ACHN (cell line): ENCODE results near the gene KCNMB1.

Source experiments
- DNase-seq: peaks from one replicate; pipeline ENCODE4 v3.0.0-alpha.2; 2015
- in situ Hi-C: cut with HindIII; loops from 2 replicates; pipeline ENCODE4 v1.10.0; 2017; ENCODE audit warnings: low sequenced_read_pairs, low pct_ligation_motif_present, low pct_unique_long_range_greater_than_20kb

Gene KCNMB1

DNA sequence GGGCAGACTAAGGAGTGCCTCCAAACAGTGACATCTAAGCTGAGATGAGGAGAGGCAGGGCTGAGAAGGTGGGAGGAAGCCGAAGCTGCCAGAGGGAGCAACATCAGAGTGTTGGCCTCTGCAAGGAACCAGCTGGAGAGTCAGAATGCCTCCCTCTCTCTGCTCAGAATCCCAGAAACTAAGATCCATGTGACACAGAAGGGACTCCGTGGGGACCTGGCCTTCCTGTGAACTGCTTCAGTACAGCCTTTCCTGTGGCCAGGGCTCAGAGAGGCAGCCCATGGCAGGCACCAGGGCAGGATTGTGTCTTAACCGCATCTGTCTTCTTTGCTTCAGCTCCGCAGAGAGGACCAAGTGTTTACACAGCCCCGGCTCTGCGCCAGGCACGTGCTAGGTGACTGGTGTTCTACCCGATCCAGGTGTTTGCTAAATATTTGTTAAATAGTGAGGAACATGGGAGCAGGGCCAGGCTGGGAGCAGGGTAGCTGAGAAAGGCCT is 33.5 kb downstream of the KCNMB1 start:
- DNase-seq = no peak
- in situ Hi-C loops = no loop called here

DNA sequence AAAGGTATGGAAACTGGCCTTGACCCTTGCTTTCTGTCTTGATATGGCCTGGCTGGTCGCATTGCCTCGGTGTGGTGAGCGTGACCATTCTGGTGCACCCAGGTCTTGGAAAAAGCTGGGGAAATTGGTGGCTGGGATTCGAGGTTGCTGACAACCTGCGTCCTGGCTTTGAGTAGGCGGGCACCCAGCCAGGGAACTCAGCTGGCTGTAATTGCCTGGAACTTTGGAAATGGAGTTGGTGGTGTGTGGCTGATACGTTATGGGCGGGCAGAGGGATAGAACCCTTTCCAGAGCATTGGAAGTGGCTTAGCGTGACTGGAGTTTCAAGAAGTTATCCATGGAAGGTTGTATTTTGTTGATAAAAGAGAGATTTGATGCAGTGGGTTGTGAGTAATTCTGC is 35.2 kb downstream of the KCNMB1 start:
- in situ Hi-C loops = no loop called here
- DNase-seq = no peak

DNA sequence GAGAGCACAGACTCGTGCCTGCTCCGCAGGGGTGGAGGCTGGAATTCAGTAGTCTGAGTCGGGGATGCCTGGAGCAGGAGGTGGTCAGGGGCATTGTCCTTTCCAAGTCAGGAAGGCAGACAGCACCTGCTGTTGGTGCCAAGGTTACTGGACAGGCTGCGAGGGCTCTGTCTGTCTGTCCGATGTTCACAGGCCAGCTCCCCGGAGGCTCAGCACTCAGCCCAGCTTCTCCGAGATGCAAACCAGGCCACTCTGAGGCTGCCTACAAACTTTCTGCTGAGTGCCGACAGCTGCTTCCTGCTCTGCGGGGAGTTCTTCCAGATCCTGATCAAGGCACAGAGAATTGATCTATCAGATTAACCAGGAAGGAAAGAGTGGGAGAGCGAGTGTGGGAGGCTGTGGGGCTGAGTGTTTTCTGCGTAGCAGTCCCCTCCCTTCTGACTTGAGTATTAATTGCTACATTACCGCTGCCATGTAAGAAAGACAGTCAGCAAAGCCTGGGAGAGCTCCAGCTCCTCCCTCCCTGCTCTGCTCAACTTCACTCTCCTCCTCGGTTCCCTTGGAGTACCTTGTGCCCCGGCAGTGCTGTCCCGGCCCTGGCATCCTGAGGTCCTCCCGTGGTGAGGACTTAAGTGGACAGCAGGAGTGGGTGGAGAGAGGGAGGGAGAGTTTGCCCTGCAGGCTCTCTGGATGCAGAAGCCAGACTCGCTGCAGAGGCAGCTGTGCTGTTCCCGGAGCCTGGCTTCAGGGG is 36.0 kb downstream of the KCNMB1 start:
- DNase-seq = no peak

DNA sequence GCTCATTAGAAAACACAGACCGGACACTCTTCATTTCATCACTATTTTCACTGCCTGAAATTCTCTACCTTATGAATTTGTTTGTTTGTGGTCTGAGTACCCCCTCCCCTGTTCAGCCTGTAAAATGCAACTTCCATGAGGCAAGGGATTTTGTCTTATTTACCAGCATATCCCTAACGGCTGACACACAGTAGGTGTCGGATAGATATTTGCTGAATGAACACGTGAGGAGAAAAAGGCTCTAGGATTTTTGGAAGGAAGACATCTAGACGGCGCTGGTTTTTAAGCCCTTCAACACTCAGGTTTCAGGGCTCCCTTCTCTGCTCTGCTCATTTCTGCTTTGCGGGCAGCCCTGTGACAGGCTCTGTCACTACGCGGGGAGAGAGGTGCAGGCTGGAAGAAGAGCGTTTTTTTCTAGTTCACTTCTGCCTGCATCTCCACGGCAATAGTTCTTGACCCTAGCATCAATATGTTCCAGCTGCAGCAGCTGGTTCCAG is 41.0 kb downstream of the KCNMB1 start:
- in situ Hi-C loops = no loop called here
- no peak for DNase-seq

More for the DNA sequence above, 36.0 kb downstream of the KCNMB1 start:
- in situ Hi-C loops = no loop called here

DNA sequence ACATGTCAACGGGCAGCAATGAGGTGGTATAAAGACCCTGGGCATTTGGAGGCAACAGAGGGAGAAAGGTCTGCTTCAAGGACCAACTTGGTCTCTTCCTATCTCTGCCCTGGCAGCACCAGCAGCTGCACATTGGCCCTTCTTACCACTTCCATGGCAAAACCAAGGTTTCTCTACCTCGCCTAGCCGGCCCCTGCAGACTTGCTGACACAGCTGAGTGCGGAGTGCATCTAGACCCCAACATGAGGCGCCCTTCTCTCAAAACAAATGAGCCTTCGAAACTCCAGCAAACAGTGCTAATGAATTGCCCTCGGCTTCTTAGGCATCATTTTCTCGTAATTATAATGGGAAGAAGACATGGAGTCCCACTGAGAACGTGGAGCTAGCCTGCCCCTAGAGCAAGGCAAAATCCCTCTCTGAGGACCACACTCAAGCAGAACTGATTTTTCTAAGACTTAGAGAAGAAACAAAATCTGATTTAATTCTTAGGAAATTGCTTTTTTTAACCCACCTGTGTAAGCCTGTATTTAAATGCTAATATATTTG is 42.1 kb downstream of the KCNMB1 start:
- in situ Hi-C loops = no loop called here

DNA sequence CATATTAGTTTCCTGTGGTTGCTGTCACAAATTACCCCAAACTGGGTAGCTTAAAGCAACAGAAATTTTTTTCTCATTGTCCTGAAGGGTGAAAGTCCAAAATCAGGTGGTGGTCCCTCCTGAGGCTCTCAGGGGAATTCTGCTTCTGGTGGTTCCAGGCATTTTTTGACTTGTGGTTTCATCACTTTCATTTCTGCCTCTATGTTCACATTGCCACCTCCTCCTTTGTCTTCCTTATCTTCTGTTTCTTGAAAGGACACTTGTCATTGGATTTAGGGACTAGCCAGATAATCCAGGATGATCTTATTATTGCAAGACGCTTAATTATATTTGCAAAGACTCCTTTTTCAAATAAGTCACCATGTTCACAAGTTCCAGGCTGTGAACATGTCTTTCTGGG is 43.2 kb downstream of the KCNMB1 start:
- DNase-seq = no peak
- in situ Hi-C loops = no loop called here

More for the DNA sequence above, 42.1 kb downstream of the KCNMB1 start:
- DNase-seq = no peak

DNA sequence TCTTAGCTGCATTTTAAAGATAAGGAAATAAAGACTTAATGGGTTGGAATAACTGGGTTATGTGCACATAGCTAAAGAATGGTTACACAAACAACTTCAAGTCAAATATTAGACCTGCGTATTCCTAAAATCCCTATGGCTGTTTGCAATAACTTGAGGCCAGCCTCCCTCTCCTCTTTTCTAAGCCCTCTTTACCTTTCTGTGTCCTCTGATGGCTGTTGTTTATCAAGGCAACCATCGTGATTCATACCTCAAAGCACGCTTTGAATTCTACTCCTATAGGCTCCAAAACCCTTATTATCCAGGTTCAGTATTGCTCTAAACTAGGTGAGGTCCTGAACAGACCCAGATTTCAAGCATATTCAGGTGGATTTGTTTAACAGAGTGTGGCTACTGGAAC is 46.0 kb downstream of the KCNMB1 start:
- DNase-seq = no peak
- in situ Hi-C loops = no loop called here

DNA sequence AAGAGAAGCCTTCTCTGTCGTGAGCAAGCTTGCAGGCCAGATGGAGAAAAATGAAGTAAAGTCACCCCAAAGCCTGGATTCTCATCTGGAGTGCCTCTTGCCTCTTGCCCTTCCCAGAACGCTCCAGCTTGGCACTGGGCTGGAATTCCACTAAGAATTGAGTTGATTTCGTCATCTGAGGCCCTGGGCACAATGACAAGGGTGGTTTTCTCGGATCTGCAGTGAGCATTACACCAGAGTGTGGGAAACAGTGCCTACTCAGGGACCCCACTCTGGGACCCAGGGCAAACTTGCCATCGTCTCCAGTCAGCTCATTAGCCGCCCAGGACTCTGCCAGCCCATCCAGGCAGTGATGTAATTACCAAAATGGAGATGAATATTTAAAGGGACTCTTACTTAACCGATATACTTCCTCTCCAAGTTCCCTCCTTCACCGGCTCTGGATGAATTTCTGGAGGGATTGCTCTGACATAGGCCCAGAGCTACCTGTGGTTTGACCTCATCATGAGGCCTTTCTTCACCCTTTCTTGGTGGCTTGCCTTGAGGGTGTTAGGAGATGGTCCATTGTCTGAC is 46.9 kb downstream of the KCNMB1 start:
- DNase-seq = no peak

DNA sequence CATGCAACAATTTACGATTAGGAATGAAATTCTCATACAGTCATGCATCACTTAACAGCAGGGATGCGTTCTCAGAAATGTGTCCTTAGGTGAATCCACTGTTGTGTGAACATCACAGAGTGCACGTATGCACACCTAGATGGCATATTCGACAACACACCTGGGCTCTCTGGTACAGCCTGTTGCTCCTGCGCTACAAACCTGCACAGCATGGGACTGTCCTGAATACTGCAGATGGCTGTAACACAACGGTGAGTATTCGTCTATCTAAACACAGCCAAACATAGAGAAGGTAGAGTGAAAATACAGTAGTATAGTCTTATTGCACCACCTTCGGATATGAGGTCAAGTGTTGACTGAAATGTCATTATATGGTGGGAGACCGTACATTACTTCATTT is 47.6 kb downstream of the KCNMB1 start:
- no peak for DNase-seq
- in situ Hi-C loops = no loop called here

More for the DNA sequence above, 46.9 kb downstream of the KCNMB1 start:
- in situ Hi-C loops = no loop called here

DNA sequence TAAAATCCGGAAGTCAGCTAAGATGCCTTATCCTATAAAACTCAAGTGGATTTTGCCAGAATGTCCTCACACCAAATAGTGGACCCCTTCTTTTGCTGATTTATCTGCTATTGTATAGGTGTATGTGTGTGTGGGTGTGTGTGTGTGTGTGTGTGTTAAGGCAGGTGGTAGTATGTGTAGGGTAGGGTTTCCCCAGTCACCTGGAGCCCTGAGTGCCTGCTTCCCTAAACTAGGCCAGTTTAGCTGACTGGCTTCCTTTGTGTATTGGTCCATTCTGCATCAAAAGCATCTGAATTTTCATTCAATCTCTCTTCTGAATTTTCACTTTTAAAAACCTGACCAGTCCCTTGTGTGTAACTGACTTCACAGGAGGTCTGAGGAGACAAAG is 49.4 kb downstream of the KCNMB1 start:
- no peak for DNase-seq
- in situ Hi-C loops = no loop called here

DNA sequence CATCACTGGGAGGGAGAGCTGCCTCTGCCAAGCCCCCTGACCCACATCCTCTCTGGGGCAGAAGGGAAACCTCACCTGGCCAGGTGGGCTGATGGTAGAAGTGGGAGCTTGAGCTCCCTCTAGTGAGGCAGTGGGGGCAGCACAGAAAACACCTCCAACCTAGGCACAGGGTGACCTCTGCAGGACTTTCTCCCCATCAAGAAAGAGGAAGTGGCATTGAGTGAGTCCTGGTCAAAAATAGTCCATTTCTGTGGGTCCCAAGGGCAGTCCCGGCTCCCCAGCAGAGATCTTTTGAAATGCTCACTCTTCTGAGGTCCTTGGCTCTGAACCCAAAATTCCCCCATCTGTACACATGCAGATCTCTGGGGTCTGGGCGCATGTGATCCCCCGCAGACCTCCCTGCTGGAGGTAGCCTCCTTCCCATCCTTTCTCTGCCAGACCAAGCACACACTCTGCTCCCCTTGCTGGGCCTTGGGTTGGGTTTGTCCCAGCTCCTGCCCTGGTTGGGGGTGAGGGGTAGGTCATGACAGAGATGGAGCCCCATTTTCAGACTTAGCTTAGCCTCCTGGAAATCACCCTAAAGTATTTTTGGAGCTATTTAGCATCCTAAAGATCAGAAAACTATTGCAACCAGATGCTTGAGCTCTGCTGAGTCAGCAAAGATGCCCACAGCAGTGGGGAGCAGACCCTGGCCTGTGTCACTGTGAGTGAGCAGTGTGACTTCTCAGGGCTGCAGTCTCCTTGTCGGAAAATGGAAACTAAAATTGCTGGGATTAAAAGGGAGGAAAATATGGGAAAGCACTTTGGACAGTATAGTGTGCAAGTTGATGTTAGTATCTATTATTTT is 50.0 kb downstream of the KCNMB1 start:
- in situ Hi-C loops = no loop called here
- no peak for DNase-seq

DNA sequence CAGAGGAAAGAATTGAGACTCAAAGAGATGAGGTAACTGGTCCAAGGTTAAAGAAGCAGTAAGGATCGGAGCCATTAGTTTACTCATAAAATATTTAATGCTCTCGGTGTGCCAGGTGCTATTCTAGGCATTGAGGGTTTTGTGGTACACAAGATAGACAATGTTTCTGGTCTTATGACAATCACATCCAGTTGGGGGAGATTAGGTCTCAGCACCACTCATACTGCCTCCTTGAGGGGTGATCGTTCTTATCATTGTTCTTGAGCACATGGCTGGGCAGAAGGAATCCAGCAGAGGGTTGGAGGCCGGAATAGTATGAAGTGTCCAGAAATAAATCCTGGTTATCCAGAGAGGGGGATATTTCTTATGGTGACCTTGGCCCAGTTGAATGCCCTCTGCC is 50.9 kb downstream of the KCNMB1 start:
- in situ Hi-C loops = no loop called here
- DNase-seq = no peak

DNA sequence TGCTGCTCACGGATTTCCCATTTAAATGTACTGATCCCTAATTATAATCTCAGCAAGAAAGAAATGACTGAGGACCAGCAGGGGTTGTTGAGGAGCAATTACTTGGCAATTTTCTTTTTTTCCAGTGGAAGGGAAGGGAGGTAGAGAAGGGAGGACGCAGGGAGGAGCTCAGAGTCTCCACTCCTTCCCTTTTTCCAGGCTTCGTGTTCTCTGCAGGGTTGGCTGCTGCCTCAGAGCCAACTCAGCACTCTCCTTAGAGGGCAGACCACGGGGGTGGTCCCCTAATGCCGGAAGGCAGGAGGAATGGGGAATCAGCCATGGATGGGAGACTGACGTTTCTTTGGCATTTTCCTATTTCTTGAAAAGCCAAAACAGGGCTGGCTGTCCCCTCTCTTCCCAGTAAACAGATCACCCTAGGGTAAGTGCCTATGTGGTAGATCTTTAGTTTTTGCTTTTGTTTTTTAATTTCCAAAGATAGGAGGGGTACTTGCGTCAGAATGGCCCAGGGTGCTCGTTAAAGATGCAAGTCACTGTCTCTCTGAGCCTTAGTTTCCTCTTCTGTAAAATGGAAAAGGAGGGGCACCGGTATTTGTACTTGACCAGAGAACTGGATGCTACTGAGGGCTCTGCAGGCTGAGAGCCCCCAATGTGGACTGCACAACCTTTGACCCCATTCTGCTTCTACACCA is 52.0 kb downstream of the KCNMB1 start:
- no peak for DNase-seq
- in situ Hi-C loops = no loop called here

DNA sequence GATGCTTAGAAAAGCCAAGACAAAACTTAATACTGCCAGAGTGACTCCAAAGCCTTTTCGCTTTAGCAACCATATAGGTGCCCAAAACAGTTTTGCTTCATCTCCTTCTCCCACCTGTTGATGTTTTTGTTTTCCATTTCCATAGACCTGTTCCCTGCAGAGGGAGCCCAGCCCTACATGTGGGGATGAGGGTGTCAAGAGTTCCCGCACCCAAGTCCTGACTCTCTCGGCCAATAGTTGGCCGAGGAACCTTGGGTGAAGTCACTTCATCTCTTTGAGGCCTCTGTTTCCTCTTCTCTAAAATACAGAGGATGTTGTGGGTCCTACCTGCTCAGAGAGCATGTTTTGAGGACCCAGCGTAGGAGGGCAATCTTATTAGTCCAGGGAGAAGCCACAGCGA is 53.1 kb downstream of the KCNMB1 start:
- in situ Hi-C loops = no loop called here
- DNase-seq = no peak

DNA sequence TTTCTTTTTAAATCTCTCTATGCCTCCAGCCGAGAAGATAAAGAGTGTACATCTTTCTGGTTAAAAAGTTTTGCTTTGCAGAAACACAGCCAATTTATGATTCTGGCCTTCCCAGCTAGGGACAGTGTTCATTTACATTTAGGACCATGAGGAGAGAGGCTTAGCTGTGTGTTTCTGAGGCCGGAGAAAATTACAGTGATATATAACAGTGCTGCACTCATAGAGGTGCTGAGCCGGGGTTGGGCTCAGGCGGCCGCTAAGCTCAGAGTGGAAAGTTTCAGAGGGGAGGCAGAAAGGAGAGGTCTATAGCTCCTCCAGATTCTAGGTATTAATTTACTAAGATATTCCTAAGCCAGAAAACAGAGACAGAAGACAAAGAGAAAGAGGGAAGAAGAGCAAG is 54.5 kb downstream of the KCNMB1 start:
- no peak for DNase-seq
- in situ Hi-C loops = no loop called here

DNA sequence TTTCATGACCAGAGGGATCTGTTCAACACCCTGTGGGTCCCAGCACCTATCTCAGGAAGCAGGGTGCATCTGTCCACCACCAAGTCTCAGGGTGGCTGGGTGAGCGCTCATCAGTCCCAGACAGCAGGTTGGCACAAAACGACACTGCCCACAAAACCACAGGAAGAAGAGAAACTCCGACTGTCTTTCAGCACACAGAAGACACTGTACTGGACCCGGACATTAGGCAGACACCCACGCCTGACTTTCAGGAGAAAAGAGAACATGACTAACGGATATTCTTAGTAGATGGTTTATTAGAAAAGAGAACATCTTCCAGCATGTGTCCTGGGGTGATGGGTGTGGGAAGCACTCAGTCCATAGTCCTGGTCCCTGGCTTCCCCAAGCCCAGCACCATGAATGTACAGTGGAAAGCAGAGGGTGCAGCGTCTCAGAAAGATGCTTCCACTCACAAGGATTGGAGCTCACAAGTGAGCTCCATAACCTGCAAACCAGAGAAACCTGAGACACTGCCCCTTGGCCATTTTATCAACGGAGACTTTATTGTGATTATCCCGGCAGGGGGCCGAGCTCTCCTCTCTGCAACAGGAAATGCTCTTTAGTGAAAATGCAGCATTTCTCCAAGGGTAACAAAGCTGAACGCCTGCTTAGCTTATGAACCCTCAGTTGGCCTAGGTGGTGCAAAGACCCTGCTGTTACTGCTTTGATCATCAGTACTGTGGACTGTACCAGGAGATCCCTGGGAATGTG is 55.8 kb downstream of the KCNMB1 start:
- no peak for DNase-seq
- in situ Hi-C loops = no loop called here

DNA sequence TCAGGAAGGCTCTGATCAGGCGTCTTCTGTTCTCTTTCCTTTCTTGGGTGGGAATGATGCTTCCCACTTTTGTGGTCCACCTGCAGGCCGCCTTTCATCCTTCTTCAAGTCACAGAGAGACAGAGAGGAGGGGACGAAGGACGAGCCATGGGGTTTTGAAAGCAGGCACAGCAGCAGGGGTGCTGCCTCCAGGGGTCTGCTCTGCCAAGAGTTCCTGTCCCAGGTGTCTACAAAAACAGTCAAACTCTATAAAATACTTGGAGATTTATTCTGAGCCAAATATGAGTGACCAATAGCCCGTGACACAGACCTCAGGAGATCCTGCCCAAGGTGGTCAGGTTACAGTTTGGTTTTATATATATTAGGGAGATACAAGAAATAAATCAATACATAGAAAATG is 57.1 kb downstream of the KCNMB1 start:
- no peak for DNase-seq
- in situ Hi-C loops = no loop called here

DNA sequence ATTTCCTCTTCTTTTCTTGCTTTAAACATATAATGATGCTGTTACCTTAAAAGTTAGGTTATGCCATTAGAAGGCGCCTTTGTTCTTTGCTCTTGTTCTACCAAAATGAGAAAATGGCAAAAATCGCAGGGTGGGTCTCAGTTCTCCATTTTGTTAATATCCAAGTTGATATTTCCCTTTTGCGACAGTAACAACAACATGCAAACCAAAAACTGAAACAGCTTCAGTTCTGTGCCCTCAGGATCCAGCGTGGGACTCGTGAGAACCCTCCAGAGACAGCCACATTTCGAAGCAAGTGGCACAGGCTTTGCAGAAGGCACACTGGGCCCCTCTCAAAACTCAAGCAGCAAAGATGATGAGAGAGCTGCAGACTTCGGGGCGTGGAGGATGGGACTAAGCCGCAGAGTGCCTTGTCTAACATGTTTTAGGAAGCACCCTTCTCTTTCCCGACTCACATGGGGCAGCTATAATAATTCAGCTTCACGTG is 58.6 kb downstream of the KCNMB1 start:
- DNase-seq = no peak
- in situ Hi-C loops = no loop called here
